ENCODE measurements around the gene TSTD2. TPM values are rescaled to one million over a fixed set of nuclear protein-coding genes. Genes with fewer than 3 reads are reported as not detected.
"Not testable (repeated sequence)": the region's sequence is repeated elsewhere in the genome, so short reads cannot be mapped to it uniquely, and the experiment has no call there.

The TSTD2 gene
- total RNA-seq, 2 donors from 2014 or later = 16.9 to 18.6 TPM

DNA sequence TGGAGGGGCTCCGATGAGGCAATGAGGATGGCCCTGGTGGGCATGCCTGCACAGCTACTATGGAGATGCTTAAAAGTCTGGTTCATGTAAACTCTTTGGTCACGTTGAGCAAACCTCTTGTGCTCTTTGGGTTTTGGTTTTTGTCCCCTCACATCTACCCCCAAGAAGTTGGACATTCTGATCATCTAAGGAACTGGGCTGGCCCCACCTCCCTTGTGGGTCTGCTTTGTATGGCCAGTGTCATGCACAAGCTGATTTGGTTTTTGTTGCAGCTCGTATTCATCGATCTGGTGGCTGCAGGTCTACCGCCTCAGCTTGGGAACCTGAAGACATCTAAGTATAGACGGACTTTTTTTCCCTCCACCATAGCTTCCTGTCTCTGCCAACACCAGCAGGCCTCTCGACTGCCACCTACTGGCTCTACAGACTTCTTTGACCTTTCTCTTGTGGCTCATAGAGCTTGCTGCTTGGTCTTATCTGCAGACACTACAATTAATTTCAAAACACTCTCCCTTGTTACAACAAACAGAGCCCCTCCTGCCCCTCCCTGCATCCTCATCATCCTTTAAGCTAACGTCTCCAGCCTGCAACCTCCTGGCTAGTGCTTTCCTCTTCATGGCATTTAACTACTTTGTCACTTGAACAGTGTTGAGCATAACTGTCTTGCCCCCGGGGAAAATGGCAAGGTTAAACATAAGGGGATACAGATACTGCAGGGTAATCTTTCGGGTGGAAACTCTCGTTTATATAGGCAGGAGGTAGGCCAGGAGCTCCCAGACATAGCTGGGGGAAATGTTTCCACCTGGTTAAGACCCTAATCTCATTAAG is 34.5 kb downstream of the TSTD2 start:
- intact Hi-C loops (cut with DNase I) = no loop called here
- no peak for DNase-seq (ENCODE audit: low spot score)

DNA sequence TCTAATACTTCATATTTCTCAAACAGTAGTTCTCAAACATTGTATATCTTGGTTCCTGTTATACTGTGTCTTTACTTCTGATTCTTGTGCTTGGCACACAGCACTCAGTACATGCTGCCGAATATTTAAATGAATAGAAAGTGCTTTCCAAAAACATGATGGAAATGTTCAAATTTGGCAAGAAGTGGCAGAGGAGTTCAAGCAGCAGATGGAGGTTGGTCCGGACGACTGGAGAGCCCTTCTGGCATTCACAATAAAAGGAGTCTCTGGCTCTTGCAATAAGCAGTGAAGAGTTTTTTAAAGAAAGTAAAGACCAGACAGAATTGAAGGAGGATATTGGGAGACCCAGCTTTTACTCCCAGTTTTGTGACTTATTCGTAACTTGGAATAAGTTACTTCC is 36.3 kb downstream of the TSTD2 start:
- intact Hi-C loops (cut with DNase I) = no loop called here
- DNase-seq (ENCODE audit: low spot score) = no peak

DNA sequence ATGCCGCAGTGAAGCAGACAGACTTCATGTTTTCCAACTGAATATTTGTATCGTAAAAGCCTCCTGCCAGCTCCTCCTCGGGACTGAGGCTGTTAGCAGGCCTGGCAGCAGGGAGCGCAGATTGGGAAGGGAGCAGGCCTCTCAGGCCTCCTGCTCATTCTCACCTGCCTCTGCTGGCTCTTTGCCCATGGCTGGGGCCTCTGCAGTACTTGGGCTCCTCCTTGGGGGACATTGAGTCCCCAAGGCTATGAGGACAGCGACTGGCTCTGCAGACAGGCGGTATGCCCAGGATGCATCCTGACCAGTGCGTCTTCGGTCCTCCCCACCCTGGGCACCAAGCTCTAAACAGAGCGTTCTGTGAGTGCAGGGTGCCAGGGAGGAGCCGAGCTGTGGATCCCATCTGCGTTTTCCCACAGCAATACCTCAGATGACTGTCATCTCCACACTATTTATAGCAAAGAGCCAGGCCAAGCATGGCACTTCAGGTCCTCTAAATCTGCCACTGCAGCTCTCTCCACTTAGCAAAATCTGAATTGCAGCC is 38.7 kb downstream of the TSTD2 start:
- intact Hi-C loops (cut with DNase I) = no loop called here
- DNase-seq (ENCODE audit: low spot score) = no peak

DNA sequence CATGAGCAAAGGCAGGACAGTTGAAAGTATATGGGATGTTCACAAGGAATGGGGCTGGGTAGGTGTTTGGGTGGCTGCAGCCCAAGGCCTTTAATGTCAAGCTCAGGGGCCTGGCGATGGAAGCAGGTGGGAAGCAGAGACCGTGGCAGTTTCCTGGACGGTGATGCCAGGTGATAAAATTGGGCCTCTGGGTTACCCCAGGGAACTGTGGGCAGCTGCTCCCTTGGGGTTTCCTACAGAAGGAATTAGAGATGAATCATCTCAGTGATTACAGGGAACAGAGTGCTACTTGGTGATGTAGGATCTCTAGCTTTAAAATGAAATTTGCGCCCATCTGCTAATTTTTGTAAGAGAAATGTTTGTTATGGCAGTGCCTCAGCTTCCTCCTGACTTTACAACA is 39.2 kb downstream of the TSTD2 start:
- DNase-seq (ENCODE audit: low spot score) = no peak
- intact Hi-C loops (cut with DNase I) = no loop called here

DNA sequence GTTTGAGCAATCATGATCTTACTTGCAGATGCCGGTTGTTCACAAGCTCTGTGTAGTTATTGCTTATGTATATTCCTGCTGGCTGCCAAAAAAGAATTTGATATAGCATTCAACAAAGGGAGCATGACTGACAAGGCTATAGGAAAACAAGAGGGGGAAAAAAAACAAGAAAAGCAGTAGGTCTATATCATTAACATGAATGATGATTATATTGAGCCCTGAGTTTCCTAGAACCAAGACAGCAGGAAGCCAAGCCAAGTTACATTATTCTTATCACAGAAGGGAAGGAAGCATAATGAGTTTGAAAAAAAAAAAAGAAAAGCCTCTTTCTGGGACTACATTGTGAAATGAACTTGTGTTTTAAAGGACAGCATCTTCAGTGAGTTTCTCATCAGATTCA is 41.0 kb downstream of the TSTD2 start:
- intact Hi-C loops (cut with DNase I) = no loop called here

DNA sequence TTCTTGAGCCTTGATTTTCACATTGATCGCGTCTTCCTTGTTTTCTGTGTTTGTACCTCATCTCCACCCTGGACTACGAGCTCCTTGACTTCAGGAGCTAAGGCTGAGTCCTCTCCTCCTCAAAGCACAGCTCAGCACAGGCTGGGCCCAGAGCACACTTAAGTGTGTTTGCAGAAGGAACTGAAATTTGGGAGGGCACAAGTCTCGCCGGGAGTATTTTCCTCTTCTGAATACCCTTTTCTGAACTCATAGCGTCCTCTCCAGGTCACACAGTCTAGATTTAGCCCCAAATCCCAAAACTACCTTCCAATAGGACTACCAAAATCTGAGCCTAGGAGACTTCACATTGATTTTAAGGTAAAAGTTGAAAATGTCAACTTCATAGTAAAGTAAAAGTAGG is 41.6 kb downstream of the TSTD2 start:
- intact Hi-C loops (cut with DNase I) = no loop called here

More for the DNA sequence above, 41.0 kb downstream of the TSTD2 start:
- no peak for DNase-seq (ENCODE audit: low spot score)

DNA sequence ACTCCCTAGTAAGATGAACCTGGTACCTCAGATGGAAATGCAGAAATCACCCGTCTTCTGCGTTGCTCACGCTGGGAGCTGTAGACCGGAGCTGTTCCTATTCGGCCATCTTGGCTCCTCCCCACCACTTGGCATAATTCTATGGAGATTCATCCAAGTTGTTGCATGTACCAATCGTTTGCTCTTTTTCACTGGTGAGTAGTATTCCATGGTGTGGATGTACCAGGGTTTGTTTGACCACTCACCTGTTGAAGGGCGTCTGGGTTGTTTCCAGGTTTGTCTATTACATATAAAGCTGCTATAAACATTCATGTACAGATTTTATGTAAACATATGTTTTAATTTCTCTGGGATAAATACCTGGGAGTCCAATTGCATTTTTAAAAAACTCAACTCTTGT is 46.3 kb downstream of the TSTD2 start:
- DNase-seq (ENCODE audit: low spot score); intact Hi-C loops (cut with DNase I): not testable (repeated sequence)

More for the DNA sequence above, 41.6 kb downstream of the TSTD2 start:
- DNase-seq (ENCODE audit: low spot score) = no peak

DNA sequence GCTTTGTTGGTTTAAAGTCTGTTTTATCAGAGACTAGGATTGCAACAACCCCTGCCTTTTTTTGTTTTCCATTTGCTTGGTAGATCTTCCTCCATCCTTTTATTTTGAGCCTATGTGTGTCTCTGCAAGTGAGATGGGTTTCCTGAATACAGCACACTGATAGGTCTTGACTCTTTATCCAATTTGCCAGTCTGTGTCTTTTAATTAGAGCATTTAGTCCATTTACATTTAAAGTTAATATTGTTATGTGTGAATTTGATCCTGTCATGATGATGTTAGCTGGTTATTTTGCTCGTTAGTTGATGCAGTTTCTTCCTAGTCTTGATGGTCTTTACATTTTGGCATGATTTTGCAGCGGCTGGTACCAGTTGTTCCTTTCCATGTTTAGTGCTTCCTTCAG is 48.4 kb downstream of the TSTD2 start:
- DNase-seq (ENCODE audit: low spot score); intact Hi-C loops (cut with DNase I): not testable (repeated sequence)

DNA sequence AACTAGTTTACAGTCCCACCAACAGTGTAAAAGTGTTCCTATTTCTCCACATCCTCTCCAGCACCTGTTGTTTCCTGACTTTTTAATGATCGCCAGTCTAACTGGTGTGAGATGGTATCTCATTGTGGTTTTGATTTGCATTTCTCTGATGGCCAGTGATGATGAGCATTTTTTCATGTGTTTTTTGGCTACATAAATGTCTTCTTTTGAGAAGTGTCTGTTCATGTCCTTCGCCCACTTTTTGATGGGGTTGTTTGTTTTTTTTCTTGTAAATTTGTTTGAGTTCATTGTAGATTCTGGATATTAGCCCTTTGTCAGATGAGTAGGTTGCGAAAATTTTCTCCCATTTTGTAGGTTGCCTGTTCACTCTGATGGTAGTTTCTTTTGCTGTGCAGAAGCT is 51.6 kb downstream of the TSTD2 start:
- intact Hi-C loops (cut with DNase I); DNase-seq (ENCODE audit: low spot score): not testable (repeated sequence)

DNA sequence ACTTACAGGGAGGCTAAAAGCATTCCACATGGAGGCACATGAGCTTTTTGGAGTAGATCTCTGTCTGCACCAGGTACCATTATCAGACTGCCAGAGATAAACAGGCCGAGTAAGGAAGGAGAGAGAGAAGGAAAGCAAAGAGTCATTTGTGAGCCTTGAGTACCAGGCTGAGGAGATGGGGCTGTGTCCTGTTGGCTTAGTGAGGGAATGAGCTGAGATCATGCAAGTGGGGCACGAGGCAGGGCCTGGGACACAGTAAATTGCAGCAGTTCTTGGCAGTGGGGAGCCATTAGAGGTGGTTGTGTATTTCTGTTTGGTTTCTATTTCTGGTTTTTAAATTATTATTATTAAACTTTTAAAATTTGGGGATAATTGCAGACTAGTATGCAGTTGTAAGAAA is 53.3 kb downstream of the TSTD2 start:
- intact Hi-C loops (cut with DNase I) = no loop called here
- DNase-seq (ENCODE audit: low spot score) = no peak

DNA sequence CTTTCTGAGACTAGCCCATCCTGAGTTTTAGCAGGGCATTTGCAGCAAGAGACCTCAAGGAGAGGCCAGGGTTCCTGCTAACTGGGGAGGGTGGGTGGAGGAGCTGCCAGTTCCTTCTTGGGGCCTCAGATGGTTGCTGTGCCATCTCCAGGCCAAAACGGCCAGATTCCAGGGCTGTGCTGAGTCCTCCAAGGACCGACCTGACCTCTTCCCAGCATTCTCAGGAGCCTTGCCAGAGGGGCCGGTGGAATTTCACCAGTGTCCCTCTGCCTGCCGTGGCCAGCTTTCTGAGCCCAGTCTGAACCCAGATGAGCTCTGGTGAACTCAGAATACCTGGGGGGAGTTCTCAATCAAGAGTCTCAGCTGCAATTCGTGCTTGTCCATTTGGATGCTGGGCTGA is 54.3 kb downstream of the TSTD2 start:
- DNase-seq (ENCODE audit: low spot score) = no peak
- intact Hi-C loops (cut with DNase I) = no loop called here

DNA sequence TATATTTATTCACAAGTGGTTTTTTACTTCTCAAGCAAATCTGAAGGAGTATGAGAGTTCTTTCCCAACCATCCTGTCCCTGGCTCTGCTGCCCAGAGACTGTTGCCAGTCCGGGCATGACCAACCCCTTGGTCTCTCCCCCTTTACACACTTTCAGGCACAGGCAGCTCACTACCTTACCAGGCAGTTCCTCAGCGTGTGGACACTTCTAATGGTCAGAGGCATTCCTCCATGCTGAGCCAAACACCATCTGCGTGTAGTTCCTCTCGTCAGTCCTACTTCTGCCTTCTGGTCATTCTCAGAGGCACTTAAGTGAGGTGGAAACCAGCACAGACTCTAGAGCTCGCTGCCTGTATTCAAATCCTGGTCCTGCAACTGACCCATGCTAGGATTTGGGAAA is 56.1 kb downstream of the TSTD2 start:
- intact Hi-C loops (cut with DNase I) = no loop called here
- DNase-seq (ENCODE audit: low spot score) = no peak

DNA sequence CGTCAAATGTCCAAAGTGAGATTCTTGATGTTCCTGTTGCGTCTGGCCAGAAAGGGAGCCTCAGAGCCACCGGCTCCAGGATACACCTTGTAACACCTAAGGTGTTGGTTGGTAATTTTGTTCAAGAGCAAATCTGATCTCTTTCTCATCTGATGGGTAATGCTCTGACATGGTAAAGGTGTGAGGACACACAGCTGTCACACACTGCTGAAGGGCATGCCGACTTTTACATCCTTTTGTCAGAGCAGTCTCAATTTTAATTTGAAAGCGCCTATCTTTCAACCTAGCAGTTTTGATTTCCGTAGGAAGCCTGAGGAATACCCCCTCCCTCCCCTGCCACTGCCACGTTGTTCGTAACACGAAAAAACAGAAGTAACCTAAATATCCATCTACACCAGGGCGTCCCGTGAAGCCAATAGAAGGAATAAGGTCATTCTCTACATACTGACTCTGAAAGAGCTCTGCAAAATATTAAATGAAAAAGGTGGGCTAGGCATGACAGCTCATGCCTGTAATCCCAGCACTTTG is 57.4 kb downstream of the TSTD2 start:
- DNase-seq (ENCODE audit: low spot score) = no peak
- intact Hi-C loops (cut with DNase I) = no loop called here

DNA sequence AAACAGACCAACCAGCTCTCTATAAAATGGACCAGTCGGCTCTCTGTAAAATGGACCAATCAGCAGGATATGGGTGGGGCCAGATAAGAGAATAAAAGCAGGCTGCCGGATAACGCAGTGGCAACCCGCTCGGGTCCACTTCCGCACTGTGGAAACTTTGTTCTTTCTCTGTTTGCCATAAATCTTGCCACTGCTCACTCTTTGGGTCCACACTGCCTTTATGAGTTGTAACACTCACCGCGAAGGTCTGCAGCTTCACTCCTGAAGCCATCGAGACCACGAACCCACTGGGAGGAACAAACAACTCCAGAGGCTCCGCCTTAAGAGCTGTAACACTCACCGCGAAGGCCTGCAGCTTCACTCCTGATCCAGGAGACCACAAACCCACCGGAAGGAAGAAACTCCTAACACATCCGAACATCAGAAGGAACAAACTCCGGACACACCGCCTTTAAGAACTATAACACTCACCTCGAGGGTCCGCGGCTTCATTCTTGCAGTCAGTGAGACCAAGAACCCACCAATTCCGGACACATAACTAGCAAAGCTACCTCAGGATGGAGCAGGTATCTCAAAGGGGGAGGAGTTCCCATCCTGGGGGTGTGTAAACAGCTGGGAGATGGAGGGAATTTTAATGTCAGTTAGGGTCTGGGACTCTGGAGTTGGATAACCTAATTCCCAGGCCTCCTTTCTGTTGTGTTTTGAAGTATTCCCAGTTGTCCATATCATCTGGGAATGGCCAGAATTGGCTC is 58.1 kb downstream of the TSTD2 start:
- intact Hi-C loops (cut with DNase I); DNase-seq (ENCODE audit: low spot score): not testable (repeated sequence)

DNA sequence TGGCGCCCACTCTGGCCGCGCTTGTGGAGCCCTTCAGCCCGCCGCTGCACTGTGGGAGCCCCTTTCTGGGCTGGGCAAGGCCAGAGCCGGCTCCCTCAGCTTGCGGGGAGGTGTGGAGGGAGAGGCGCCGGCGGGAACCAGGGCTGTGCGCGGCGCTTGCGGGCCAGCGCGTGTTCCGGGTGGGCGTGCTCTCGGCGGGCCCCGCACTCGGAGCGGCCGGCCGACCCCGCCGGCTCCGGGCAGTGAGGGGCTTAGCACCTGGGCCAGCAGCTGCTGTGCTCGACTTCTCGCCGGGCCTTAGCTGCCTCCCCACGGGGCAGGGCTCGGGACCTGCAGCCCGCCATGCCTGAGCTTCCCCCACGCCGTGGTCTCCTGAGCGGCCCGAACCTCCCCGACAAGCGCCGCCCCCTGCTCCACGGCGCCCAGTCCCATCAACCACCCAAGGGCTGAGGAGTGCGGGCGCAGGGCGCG is 59.0 kb downstream of the TSTD2 start:
- DNase-seq (ENCODE audit: low spot score); intact Hi-C loops (cut with DNase I): not testable (repeated sequence)

DNA sequence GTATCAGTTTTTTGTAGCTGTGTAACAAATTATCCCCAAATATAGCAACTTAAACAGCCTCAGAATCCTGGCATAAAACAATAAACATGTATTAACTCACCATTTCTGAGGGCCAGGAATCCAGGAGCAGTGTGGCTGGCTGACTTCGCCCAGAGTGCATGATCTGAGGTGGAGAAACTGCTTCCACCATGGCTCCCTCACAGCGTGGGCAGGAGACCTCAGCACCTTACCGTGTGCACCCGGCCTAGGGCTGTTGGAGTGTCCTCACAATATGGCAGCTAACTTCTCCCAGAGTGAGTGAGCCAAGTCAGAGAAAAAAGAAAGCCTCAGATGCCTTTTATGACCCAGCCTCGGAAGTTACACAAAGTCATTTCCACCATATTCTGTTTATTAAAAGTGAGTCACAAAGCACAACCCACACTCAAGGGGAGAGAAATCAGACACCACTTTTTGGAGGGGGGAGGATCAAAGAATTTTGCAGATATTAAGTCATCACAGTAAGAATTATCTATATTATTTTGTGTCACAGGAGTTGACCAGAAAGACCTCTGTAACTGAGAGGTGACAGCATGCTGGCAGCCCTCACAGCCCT is 59.6 kb downstream of the TSTD2 start:
- intact Hi-C loops (cut with DNase I) = no loop called here
- no peak for DNase-seq (ENCODE audit: low spot score)

DNA sequence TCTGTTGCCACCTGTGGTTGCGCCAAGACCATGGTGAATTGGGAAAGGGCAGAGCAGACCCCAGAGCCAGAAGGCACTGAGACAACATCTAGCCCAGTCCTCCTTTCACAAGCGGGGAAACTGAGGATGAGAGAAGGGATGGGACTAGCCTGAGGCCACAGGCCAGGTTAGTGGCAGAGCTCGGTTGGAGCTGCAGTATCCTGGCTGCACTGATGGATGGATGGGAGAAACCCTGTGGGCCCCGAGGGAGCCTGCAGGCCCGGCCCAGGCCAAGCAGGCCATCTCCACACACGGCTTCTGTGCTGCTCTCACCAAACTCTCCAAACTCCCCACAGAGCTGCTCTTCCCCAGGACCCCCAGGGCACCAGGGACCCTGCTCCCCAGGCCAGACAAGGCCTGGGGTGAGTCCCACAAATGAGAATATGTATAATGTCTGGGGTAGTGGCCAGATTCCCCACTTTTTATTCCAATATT is 60.2 kb downstream of the TSTD2 start:
- DNase-seq (ENCODE audit: low spot score) = no peak
- intact Hi-C loops (cut with DNase I) = no loop called here

DNA sequence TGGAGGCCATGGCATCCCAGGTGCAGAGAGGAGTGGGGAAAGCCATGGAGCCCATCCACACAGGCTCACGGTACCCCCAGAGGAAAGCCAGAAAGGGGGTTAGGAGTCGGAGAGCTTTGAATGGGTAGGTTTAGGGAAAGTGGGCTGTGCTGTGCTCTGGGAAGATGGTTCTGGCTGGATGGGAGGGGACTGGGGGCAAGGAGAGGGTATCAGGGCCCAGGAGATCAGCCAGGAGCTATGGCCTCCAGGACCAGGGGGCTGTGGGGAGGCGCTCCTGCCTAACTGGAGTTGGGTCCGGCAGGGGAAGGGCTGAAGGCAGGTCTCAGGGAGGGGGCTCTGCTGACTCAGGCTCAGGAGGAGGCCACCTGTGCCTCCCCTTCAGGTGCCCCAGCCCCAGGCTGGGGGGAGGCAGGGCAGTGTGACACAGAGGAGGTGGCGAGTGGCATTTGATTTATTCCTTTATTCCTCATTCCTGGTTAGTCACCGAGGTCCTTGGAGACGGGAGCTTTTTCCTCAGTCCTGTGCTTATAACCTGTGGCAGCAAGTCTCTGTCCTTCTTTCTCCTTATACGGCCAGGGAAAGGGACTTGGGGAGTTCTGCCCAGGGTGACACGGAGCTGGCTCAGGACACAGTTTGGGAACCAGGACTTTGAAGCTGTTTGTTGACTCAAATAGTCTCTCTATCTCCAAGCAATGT is 60.8 kb downstream of the TSTD2 start:
- no peak for DNase-seq (ENCODE audit: low spot score)
- intact Hi-C loops (cut with DNase I) = no loop called here

DNA sequence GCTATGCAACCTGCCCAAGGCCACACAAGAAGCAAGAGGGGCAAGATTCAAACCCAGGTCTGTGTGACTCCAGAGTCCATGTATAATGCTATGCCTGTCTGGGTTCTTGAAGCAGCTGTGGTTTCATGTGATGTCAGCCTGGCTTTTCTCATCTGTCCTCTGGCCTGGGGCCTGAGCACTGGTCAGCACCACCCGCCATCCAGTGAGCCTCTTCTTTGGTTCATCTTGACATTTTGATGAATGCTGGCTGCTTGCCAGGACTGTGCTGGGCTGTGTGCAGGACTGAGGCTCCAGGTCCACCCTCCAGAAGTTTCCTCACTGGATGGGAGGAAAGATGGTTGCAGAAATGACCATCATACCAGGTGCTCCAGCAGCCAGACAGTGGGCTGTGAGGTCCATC is 61.5 kb downstream of the TSTD2 start:
- intact Hi-C loops (cut with DNase I) = no loop called here
- DNase-seq (ENCODE audit: low spot score) = no peak
